ENCODE results near the gene ACSM6. TPM values are rescaled to one million over a fixed set of nuclear protein-coding genes. Genes with fewer than 3 reads are reported as not detected.

Gene ACSM6
- total RNA-seq, 6 donors from 2014 or later = not detected

DNA sequence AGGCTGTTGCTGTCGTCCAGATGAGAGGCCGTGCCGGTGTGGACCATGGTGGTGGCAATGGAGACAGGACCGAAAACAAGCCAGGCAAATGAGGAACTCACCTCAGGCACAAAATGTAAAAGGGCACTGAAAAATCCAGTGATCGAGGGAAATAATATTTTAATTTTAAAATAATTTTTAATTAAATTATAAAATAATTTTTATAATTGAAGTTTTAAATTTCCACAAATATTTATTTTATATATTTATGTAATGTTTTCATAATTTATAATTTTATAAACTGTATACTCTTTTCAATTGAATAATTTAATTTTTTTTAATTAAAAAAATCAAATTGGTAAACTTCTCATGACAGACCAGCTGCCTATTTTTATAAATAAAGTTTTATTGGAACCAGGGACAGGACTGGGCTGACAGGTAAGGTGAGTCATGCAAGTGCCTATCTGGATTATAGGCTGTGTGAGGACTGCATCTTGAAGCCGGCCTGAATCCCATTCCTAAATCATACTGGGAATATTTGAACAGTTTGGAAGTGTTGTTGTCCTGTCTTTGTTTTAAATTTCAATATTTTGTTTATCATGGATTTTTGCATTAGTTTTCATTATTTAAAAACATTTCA is 15.6 kb downstream of the ACSM6 start:
- WGBS, 2 donors = 94 to 96% methylated on average over 6 of the region's 6 CpGs
- Histone ChIP-seq H3K36me3 (no peaks in the 10 kb centered on the region), H3K4me1 (no peaks in the 10 kb centered on the region), H3K27me3 (no peaks in the 10 kb centered on the region), H3K9me3 (no peaks in the 10 kb centered on the region), H3K4me3 (no peak overlapping the region), H3K27ac (no peak overlapping the region)
- DNase-seq (no peak), ATAC-seq (ENCODE audit: low FRiP score in 2 of 2) (no peak)
- TF ChIP-seq EP300 (IDR thresholded peaks at IDR 0.05) (no peak), POLR2A (IDR thresholded peaks at IDR 0.05) (no peak), POLR2AphosphoS5 (IDR thresholded peaks at IDR 0.05) (no peak)
- TF ChIP-seq, protein P1, sequence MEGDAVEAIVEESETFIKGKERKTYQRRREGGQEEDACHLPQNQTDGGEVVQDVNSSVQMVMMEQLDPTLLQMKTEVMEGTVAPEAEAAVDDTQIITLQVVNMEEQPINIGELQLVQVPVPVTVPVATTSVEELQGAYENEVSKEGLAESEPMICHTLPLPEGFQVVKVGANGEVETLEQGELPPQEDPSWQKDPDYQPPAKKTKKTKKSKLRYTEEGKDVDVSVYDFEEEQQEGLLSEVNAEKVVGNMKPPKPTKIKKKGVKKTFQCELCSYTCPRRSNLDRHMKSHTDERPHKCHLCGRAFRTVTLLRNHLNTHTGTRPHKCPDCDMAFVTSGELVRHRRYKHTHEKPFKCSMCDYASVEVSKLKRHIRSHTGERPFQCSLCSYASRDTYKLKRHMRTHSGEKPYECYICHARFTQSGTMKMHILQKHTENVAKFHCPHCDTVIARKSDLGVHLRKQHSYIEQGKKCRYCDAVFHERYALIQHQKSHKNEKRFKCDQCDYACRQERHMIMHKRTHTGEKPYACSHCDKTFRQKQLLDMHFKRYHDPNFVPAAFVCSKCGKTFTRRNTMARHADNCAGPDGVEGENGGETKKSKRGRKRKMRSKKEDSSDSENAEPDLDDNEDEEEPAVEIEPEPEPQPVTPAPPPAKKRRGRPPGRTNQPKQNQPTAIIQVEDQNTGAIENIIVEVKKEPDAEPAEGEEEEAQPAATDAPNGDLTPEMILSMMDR (IDR thresholded peaks at IDR 0.05) = no peak

DNA sequence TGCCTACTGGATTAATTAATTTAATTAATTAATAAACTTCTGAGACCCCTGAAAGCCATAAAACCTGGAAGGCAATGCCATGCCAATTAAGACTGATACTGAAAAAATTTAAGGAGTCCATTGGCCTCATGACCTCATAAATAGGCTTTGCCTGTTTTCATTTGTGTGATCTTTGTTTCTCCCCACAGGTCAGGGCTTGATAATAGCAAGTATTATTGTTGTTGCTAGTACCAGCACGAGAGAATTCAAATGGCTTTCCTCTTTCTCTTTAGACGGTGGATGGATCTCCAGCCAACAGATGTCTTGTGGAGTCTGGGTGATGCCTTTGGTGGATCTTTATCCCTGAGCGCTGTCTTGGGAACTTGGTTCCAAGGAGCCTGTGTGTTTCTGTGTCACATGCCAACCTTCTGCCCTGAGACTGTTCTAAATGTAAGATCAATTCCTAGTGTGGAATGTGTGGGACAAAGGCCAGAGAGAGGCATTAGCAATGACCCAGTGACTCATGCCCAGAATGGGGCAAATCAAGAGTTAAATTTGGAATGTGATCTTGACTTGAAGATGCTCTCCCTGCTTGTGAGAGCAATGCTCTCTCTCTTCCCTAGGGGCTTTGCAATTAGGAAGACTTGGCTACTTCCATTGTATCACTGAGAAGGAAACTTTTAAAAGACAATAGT is 17.7 kb downstream of the ACSM6 start:
- Histone ChIP-seq H3K27me3 (no peaks in the 10 kb centered on the region), H3K36me3 (no peaks in the 10 kb centered on the region), H3K27ac (no peak overlapping the region), H3K9me3 (no peaks in the 10 kb centered on the region), H3K4me1 (no peaks in the 10 kb centered on the region), H3K4me3 (no peak overlapping the region)
- no peak for DNase-seq
- TF ChIP-seq, protein P1 (IDR thresholded peaks at IDR 0.05) = no peak
- no peak for TF ChIP-seq EP300 (IDR thresholded peaks at IDR 0.05)
- TF ChIP-seq POLR2A (IDR thresholded peaks at IDR 0.05) = no peak
- no peak for TF ChIP-seq POLR2AphosphoS5 (IDR thresholded peaks at IDR 0.05)
- 87 to 93% methylated on average over 3 of the region's 3 CpGs for WGBS, 2 donors
- no peak for ATAC-seq (ENCODE audit: low FRiP score in 2 of 2)

DNA sequence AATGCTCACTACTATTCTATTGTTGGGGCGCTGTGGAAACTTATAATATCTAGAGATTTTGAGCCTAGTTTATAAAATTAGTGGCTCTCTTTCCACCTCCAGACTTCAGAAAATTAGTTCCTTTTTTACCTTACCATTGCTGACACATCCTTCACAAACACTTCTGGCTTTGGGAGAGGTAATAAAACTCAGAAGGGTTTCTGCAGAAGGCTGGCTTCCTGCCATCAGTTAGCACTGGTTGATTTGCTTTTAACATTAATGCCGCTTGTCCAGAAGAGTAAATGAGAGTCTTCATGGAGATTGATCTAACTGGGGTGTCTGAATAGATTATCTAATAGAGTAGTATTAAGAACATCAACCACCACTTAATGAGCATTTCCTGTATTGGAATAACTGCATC is 20.3 kb downstream of the ACSM6 start:
- Histone ChIP-seq H3K36me3 (no peaks in the 10 kb centered on the region), H3K4me1 (no peaks in the 10 kb centered on the region), H3K4me3 (no peak overlapping the region), H3K27me3 (no peaks in the 10 kb centered on the region), H3K27ac (no peak overlapping the region), H3K9me3 (no peaks in the 10 kb centered on the region)
- ATAC-seq (ENCODE audit: low FRiP score in 2 of 2) = no peak
- no peak for DNase-seq
- TF ChIP-seq, protein P1 (IDR thresholded peaks at IDR 0.05) = no peak
- no peak for TF ChIP-seq POLR2A (IDR thresholded peaks at IDR 0.05)
- no peak for TF ChIP-seq EP300 (IDR thresholded peaks at IDR 0.05)
- WGBS, 2 donors = 55 to 65% methylated on average over 2 of the region's 2 CpGs

DNA sequence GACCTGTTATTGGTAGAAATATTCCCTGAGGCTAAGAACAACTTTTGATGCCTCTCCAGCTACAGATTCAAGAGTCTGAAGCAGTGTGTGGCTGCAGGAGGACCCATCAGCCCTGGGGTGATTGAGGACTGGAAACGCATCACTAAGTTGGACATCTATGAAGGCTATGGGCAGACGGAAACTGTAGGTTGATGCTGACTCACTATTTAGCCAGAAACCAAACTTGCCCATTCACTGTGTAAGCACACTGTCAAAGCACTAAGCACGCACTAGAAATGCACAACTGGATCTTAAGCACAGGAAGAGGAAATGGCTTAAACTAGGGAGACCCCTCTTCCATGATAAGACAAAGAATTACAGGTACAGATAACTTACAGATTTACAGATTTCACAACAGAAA is 20.8 kb downstream of the ACSM6 start:
- Histone ChIP-seq H3K27me3 (no peaks in the 10 kb centered on the region), H3K27ac (no peak overlapping the region), H3K4me3 (no peak overlapping the region), H3K4me1 (no peaks in the 10 kb centered on the region), H3K36me3 (no peaks in the 10 kb centered on the region), H3K9me3 (no peaks in the 10 kb centered on the region)
- no peak for ATAC-seq (ENCODE audit: low FRiP score in 2 of 2)
- TF ChIP-seq POLR2A (IDR thresholded peaks at IDR 0.05) (no peak), EP300 (IDR thresholded peaks at IDR 0.05) (no peak), POLR2AphosphoS5 (IDR thresholded peaks at IDR 0.05) (no peak)
- TF ChIP-seq, protein P1 (IDR thresholded peaks at IDR 0.05) = no peak
- DNase-seq = no peak
- 43 to 44% methylated on average over 3 of the region's 3 CpGs for WGBS, 2 donors

DNA sequence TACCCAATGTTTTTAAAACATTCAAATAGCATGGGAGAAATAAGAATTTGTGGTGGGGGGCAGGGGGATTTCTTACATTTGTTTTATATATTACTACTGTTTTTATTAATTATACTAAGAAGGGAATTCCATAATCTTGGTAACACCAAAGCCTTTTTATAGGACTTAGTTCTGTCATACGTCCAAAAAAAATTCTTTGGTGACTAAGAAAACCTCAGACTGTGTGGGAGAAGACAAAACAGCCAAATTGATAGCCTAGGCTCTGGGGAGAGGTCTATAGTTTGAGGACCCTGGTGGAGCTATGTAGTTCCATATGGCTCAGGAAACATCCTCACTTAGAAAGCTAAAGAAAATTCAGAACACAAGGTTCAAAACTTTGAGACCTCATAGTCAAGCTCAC is 23.4 kb downstream of the ACSM6 start:
- Histone ChIP-seq H3K27me3 (no peaks in the 10 kb centered on the region), H3K36me3 (no peaks in the 10 kb centered on the region), H3K4me3 (no peak overlapping the region), H3K4me1 (no peaks in the 10 kb centered on the region), H3K9me3 (no peaks in the 10 kb centered on the region), H3K27ac (no peak overlapping the region)
- no peak for TF ChIP-seq EP300 (IDR thresholded peaks at IDR 0.05)
- TF ChIP-seq, protein P1 (IDR thresholded peaks at IDR 0.05) = no peak
- TF ChIP-seq POLR2A (IDR thresholded peaks at IDR 0.05) = no peak
- TF ChIP-seq POLR2AphosphoS5 (IDR thresholded peaks at IDR 0.05) = no peak
- WGBS, 2 donors = 81 to 85% methylated on average over 1 of the region's 1 CpG
- no peak for ATAC-seq (ENCODE audit: low FRiP score in 2 of 2)
- DNase-seq = no peak

Measured in upper lobe of left lung (tissue), 6 donors.